Cardiac fibroblast (primary cell): ENCODE data around the gene DNASE2.

Experiments used
- DNase-seq, 2 donors: peaks; one replicate each; pipeline versions ENCODE4 v3.0.0 to v3.0.0-alpha.2; 2010; ENCODE audit warnings: low read depth in 2 of 2
- H3K4me3 ChIP-seq, 2 donors: replicated peaks in 1 of 2; 1 replicate in 1 of 2; 2 replicates in 1 of 2; pipeline ENCODE4 v1.5.1; 2011; ENCODE audit warnings: low read depth in 2 of 2, low read length in 2 of 2, mild to moderate bottlenecking in 2 of 2, moderate library complexity in 1 of 2
- TF ChIP-seq, protein P1 (sequence below): IDR thresholded peaks from one replicate; pipeline ENCODE4 v1.5.1; 2011; ENCODE audit warnings: low read depth, mild to moderate bottlenecking, low read length, inconsistent platforms

Gene DNASE2

DNA sequence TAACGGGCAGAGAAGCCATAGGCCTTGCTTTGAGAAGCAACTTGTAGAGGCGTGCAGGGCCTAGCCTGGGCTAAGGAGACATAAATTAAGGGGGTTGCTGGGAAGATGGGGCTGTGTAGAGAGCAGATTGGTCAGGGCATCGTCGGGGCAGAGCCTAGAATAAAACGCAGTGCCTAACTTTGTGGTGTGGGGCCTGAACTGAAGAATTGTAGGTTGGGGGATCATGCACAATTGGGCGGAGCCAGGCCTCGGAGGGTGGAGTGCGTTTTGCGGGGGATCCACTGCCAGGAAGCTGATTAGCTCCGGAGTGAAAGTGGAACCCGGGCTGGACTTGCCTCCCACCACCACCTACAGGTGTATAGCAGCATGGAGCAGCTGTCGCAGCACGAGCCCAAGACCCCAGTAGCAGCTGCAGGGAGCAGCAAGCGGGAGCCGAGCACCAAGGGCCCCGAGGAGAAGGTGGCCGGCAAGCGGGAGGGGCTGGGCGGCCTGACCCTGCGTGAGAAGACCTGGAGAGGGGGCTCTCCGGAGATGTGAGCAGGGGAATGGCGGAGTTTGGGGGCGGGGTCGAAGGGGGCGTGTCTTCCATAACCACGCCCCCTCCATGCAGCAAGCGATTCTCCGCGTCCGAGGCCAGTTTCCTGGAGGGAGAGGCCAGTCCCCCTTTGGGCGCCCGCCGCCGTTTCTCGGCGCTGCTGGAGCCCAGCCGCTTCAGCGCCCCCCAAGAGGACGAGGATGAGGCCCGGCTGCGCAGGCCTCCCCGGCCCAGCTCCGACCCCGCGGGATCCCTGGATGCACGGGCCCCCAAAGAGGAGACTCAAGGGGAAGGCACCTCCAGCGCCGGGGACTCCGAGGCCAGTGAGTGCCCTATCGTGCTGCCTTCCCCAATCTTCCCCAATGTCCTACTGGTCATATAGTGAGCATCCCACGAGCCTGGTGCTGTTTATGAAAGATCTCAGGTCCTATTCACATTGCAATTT, 13.8 kb downstream of the DNASE2 start:
- H3K4me3 ChIP-seq: peak overlapping the region; percentile 40 to 48
- TF ChIP-seq, protein P1, sequence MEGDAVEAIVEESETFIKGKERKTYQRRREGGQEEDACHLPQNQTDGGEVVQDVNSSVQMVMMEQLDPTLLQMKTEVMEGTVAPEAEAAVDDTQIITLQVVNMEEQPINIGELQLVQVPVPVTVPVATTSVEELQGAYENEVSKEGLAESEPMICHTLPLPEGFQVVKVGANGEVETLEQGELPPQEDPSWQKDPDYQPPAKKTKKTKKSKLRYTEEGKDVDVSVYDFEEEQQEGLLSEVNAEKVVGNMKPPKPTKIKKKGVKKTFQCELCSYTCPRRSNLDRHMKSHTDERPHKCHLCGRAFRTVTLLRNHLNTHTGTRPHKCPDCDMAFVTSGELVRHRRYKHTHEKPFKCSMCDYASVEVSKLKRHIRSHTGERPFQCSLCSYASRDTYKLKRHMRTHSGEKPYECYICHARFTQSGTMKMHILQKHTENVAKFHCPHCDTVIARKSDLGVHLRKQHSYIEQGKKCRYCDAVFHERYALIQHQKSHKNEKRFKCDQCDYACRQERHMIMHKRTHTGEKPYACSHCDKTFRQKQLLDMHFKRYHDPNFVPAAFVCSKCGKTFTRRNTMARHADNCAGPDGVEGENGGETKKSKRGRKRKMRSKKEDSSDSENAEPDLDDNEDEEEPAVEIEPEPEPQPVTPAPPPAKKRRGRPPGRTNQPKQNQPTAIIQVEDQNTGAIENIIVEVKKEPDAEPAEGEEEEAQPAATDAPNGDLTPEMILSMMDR: no peak
- DNase-seq: peak; percentile 52 to 68

DNA sequence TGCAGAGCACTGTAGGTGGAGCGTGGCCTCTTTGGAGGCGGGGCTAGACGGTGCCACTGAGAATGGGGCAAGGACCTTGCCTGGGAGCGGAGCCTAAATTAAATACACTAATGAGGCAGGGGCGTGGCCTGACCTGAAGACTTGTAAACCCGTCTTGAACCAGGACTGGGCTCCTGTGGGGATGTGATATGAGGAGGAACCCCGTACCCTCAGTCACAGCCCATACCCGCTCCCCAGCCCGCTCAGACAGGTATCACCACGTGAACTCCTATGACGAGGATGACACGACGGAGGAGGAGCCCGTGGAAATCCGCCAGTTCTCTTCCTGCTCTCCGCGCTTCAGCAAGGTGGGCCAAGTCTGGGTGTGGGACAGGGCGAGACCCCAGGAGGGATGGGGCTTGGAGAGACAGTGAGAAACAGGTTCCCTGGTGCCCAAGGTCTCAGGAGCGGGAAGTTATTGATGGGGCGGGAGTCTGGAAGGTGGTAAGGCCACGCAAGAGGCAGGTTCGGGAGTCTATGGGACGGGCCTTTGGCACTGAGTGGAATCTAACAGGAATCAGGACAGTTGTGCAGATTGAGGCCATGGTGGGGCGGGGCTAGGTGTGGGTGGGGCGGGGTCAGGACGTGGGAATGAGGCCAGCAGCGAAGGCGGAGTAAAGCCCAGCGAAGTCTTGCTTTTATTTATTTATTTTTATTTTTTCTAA, 14.7 kb downstream of the DNASE2 start:
- DNase-seq: no peak
- TF ChIP-seq, protein P1: no peak
- H3K4me3 ChIP-seq: no peak overlapping the region

DNA sequence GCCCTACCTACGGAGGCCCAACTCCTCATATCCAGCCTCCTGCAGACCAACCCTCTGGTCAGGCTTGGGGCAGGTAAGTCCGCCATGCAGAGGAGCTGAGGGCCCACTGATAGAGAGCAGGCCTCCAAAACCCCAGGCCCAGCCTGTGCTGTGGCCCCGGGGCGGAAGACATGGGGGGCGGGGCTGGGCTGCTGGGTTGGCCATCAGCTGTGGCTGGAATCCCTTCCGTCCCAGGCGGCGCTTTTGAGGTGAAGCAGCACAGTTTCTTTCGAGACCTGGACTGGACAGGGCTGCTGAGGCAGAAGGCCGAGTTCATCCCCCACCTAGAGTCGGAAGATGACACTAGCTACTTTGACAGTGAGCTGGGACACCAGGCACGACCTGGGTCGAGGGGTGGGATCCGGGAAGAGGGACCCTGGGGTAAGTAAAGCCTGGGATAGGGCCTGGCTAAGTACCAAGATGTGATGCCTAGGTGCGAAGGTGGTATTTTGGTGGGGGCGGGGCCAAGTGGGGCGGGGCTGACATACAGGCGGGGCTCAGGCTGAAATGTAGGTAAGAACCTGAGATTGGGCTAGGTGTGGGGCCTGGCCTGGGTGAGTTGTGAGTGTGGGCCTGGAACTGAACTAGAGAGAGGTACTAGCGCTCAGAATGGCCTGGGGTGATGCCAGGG, 15.4 kb downstream of the DNASE2 start:
- DNase-seq: no peak

DNA sequence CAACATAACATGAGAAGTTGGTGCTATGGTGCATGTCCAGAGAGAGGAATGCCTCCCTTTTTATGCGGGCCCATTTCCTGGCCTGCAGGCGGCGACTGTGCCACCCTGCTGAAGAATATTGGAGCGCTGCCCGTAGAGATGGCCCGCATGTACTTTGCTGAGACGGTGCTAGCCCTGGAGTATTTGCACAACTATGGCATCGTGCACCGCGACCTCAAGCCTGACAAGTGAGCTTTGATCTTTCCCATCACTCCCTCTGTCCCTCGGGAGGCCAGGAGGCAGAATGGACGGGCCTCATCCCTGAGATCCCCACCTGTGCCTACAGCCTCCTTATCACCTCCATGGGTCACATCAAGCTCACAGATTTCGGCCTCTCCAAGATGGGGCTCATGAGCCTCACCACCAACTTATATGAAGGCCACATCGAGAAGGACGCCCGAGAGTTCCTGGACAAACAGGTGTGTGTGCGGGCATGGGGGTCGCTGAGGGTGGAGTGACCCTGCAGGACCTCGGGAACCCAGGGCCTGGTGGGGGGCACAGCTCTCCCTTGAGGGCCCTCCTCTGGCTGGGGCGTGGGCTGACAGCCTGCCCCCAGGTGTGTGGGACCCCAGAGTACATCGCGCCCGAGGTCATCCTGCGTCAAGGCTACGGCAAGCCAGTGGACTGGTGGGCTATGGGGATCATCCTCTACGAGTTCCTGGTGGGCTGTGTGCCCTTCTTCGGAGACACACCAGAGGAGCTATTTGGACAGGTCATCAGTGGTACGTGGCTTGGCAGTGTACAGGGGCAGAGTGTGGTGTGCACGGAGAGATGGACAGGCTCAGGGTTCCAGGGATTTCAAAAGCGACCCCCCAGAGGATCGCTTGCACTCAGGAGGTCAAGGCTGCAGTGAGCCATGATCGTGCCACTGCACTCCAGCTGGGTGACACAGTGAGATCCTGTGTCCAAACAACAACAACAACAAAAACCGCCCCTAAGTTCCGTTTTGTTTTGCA, 16.2 kb downstream of the DNASE2 start:
- DNase-seq: no peak
- no peak overlapping the region for H3K4me3 ChIP-seq
- TF ChIP-seq, protein P1: no peak

More for the DNA sequence above, 15.4 kb downstream of the DNASE2 start:
- TF ChIP-seq, protein P1: no peak
- no peak overlapping the region for H3K4me3 ChIP-seq

DNA sequence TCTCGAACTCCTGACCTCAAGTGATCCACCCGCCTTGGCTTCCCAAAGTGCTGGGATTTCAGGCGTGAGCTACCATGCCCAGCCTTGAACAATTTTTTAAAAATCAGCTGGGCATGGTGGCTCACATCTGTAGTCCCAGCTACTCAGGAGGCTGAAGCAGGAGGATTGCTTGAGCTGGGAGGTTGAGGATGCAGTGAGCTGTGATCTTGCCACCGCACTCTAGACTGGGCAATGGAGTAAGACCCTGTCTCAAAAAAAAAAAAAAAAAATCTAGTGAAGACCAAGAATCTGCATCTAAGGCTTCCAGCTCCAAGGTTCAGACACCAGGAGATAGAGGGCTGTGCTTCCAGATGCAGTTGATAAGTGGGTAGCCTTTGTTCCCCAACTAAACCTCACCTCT, 17.1 kb downstream of the DNASE2 start:
- H3K4me3 ChIP-seq: no peak overlapping the region
- DNase-seq: no peak
- TF ChIP-seq, protein P1: no peak
